Body of pancreas (tissue), 4 donors: ENCODE results near the gene LGR4.
A peak's percentile ranks its signal among the peaks of the same experiment; 100 is the strongest.

Experiments
- CTCF ChIP-seq, 7 experiments: fragments of 450-650 bp in 4 of 7; fragments of 200-600 bp in 3 of 7; sonication (generic) in 3 of 7; IDR thresholded peaks; one replicate each; pipeline ENCODE4 v1.5.1; 2016 to 2019; ENCODE audit warnings: antibody characterized with exemption in 7 of 7
- POLR2A ChIP-seq, 3 donors: fragments of 450-650 bp; IDR thresholded peaks; one replicate each; pipeline ENCODE4 v1.6.1; 2016; ENCODE audit warnings: antibody characterized with exemption in 3 of 3, mild to moderate bottlenecking in 2 of 3

GRCh38 chr11:27381238-27381666 is 91.3 kb downstream of the LGR4 start:
- TF ChIP-seq CTCF (IDR thresholded peaks at IDR 0.05) (no peak), POLR2A (IDR thresholded peaks at IDR 0.05) (peak in 1 of 3 donors; percentile 17)
